Skeletal muscle tissue (tissue), 4 donors: ENCODE results near the gene ANKS3. TPM values are rescaled to one million over a fixed set of nuclear protein-coding genes. Genes with fewer than 3 reads are reported as not detected.

ENCODE experiments used
- H3K27ac ChIP-seq: one replicate; pipeline ENCODE4 v1.7.0; 2013; ENCODE audit warnings: mild to moderate bottlenecking, low read depth, low read length, inconsistent platforms
- H3K27me3 ChIP-seq, 3 donors: one replicate each; pipeline ENCODE4 v1.7.0; 2013; ENCODE audit warnings: low read length in 3 of 3; ENCODE audit not compliant: control insufficient read depth in 3 of 3, insufficient read depth in 3 of 3
- H3K36me3 ChIP-seq, 3 donors: one replicate each; pipeline ENCODE4 v1.7.0; 2013; ENCODE audit warnings: low read length in 3 of 3; ENCODE audit not compliant: control insufficient read depth in 3 of 3, insufficient read depth in 3 of 3
- H3K4me1 ChIP-seq, 3 donors: one replicate each; pipeline ENCODE4 v1.7.0; 2013; ENCODE audit warnings: low read length in 3 of 3, mild to moderate bottlenecking in 3 of 3; ENCODE audit not compliant: control insufficient read depth in 3 of 3, insufficient read depth in 3 of 3
- H3K4me3 ChIP-seq, 3 donors: one replicate each; pipeline ENCODE4 v1.7.0; 2013; ENCODE audit warnings: low read length in 3 of 3
- H3K9ac ChIP-seq, 3 donors: one replicate each; pipeline ENCODE4 v1.7.0; 2013; ENCODE audit warnings: low read length in 3 of 3, mild to moderate bottlenecking in 3 of 3, moderate library complexity in 2 of 3, low read depth in 1 of 3
- H3K9me3 ChIP-seq, 3 donors: one replicate each; pipeline ENCODE4 v1.7.0; 2013; ENCODE audit warnings: low read length in 3 of 3; ENCODE audit not compliant: control insufficient read depth in 3 of 3
- total RNA-seq: library from RNA; depleted of rRNA; stranded (reverse); fragments of >200 nt; gene quantifications from one replicate; pipeline ENCODE4 v1.2.3, GENCODE V29; 2014
- donor health status: Osteomylitis.

Gene ANKS3
- total RNA-seq, 1 donor from 2014 or later: 15.1 TPM

GRCh38 chr16:4686497-4687210, 47.4 kb downstream of the ANKS3 start:
- Histone ChIP-seq H3K4me3 (no peak overlapping the region), H3K36me3 (peaks cover 29 to 44% (median 34%) of the 10 kb centered on the region in 3 donors), H3K27ac (no peak overlapping the region)

GRCh38 chr16:4685776-4686496, 48.1 kb downstream of the ANKS3 start:
- Histone ChIP-seq H3K27me3 (no peaks in the 10 kb centered on the region), H3K4me3 (no peak overlapping the region), H3K36me3 (peaks cover 33 to 45% (median 38%) of the 10 kb centered on the region in 3 donors), H3K27ac (no peak overlapping the region), H3K9me3 (no peaks in the 10 kb centered on the region), H3K9ac (no peak overlapping the region), H3K4me1 (peaks cover 16 to 25% (median 16%) of the 10 kb centered on the region in 3 donors)

More at GRCh38 chr16:4686497-4687210, 47.4 kb downstream of the ANKS3 start:
- peak overlapping the region in 1 of 3 donors; percentile 45 for H3K9ac ChIP-seq
- H3K9me3 ChIP-seq: no peaks in the 10 kb centered on the region
- H3K4me1 ChIP-seq: peaks cover 14 to 25% (median 16%) of the 10 kb centered on the region in 3 donors
- no peaks in the 10 kb centered on the region for H3K27me3 ChIP-seq

GRCh38 chr16:4685292-4685691, 48.8 kb downstream of the ANKS3 start:
- peaks cover 14 to 25% (median 18%) of the 10 kb centered on the region in 3 donors for H3K4me1 ChIP-seq
- no peak overlapping the region for H3K4me3 ChIP-seq
- no peaks in the 10 kb centered on the region for H3K27me3 ChIP-seq
- H3K36me3 ChIP-seq: peaks cover 30 to 46% (median 36%) of the 10 kb centered on the region in 3 donors
- H3K27ac ChIP-seq: no peak overlapping the region
- no peaks in the 10 kb centered on the region for H3K9me3 ChIP-seq
- no peak overlapping the region for H3K9ac ChIP-seq

- Histone ChIP-seq H3K9me3 (no peaks in the 10 kb centered on the region), H3K27me3 (no peaks in the 10 kb centered on the region), H3K4me1 (peaks cover 12 to 25% (median 18%) of the 10 kb centered on the region in 3 donors), H3K9ac (peak overlapping the region in 1 of 3 donors; percentile 8), H3K36me3 (peaks cover 27 to 50% (median 34%) of the 10 kb centered on the region in 3 donors), H3K4me3 (no peak overlapping the region), H3K27ac (no peak overlapping the region)
These were observed 49.3 kb downstream of the ANKS3 start for GRCh38 chr16:4684763-4685162.

GRCh38 chr16:4684058-4684715, 49.9 kb downstream of the ANKS3 start:
- Histone ChIP-seq H3K4me3 (no peak overlapping the region), H3K36me3 (peaks cover 27 to 49% (median 34%) of the 10 kb centered on the region in 3 donors), H3K27ac (no peak overlapping the region), H3K9ac (peak overlapping the region in 1 of 3 donors; percentile 8), H3K27me3 (no peaks in the 10 kb centered on the region), H3K9me3 (no peaks in the 10 kb centered on the region), H3K4me1 (peaks cover 12 to 25% (median 18%) of the 10 kb centered on the region in 3 donors)

GRCh38 chr16:4683255-4684057, 50.6 kb downstream of the ANKS3 start:
- Histone ChIP-seq H3K27me3 (no peaks in the 10 kb centered on the region), H3K4me1 (peaks cover 10 to 22% (median 16%) of the 10 kb centered on the region in 3 donors), H3K27ac (no peak overlapping the region), H3K36me3 (peaks cover 27 to 46% (median 37%) of the 10 kb centered on the region in 3 donors), H3K4me3 (no peak overlapping the region), H3K9me3 (no peaks in the 10 kb centered on the region), H3K9ac (no peak overlapping the region)

- no peak overlapping the region for H3K27ac ChIP-seq
- peaks cover 33 to 49% (median 41%) of the 10 kb centered on the region in 3 donors for H3K36me3 ChIP-seq
- H3K4me1 ChIP-seq: peaks cover 3 to 15% (median 9%) of the 10 kb centered on the region in 3 donors
- no peaks in the 10 kb centered on the region for H3K27me3 ChIP-seq
- no peak overlapping the region for H3K4me3 ChIP-seq
- no peak overlapping the region for H3K9ac ChIP-seq
- H3K9me3 ChIP-seq: no peaks in the 10 kb centered on the region
These were observed 51.3 kb downstream of the ANKS3 start for GRCh38 chr16:4682616-4683254.

- Histone ChIP-seq H3K4me1 (peaks cover 0 to 12% (median 4%) of the 10 kb centered on the region in 3 donors), H3K27me3 (no peaks in the 10 kb centered on the region), H3K9ac (no peak overlapping the region), H3K4me3 (no peak overlapping the region), H3K27ac (no peak overlapping the region), H3K9me3 (no peaks in the 10 kb centered on the region), H3K36me3 (peaks cover 38 to 52% (median 42%) of the 10 kb centered on the region in 3 donors)
These were observed 51.9 kb downstream of the ANKS3 start for GRCh38 chr16:4682084-4682591.
